Panc1 (cell line): ENCODE results near the gene HPN. TPM values are rescaled to one million over a fixed set of nuclear protein-coding genes. Genes with fewer than 3 reads are reported as not detected.

ENCODE experiments used
- ATAC-seq: fragments of 200-7000 bp; cut with Tn5 transposase; 2 replicates; pipeline ENCODE4 v1.9.1; 2020; ENCODE audit warnings: mild to moderate bottlenecking, moderate library complexity
- BruUV-seq: library from RNA; stranded (reverse); fragments of 400-500 nt; replicated peaks from 2 replicates; lab custom pipeline; 2021; lab: Mats Ljungman, UMichigan
- CTCF ChIA-PET: fragments of 300-600 bp; sonication (Branson Sonifier 250); formaldehyde crosslinking; loops from one replicate; lab custom pipeline; 2022; ENCODE audit warnings: antibody characterized with exemption; lab: Charles Lee
- POLR2A ChIA-PET: fragments of 300-600 bp; sonication (Branson Sonifier 250); formaldehyde crosslinking; loops from one replicate; lab custom pipeline; 2022; ENCODE audit warnings: antibody characterized with exemption; lab: Charles Lee
- DNase-seq: peaks from one replicate; pipeline ENCODE4 v3.0.0-alpha.2; 2010; ENCODE audit warnings: low read depth, low spot score
- H3K27ac ChIP-seq: 2 replicates; pipeline ENCODE4 v1.5.1; 2011; ENCODE audit warnings: mild to moderate bottlenecking, low read length, inconsistent platforms
- H3K27me3 ChIP-seq: fragments of 200-500 bp; sonication (Bioruptor generic); 2 replicates; pipeline ENCODE4 v1.6.0; 2014; ENCODE audit warnings: low read length, inconsistent platforms; ENCODE audit not compliant: control insufficient read depth, insufficient read depth
- H3K36me3 ChIP-seq: fragments of 200-500 bp; sonication (Bioruptor generic); 2 replicates; pipeline ENCODE4 v1.5.1; 2014; ENCODE audit warnings: inconsistent platforms, mild to moderate bottlenecking, low read length, moderate library complexity; ENCODE audit not compliant: control insufficient read depth, insufficient read depth
- H3K4me1 ChIP-seq: 2 replicates; pipeline ENCODE4 v1.5.1; 2011; ENCODE audit warnings: inconsistent platforms, mild to moderate bottlenecking, low read length, moderate library complexity; ENCODE audit not compliant: control insufficient read depth, insufficient read depth
- H3K4me3 ChIP-seq, 2 experiments: 2 replicates each; pipeline ENCODE4 v1.5.1; 2011 to 2012; ENCODE audit warnings: low read depth in 2 of 2, low read length in 2 of 2, mild to moderate bottlenecking in 2 of 2, inconsistent platforms in 1 of 2, moderate library complexity in 1 of 2
- H3K9me3 ChIP-seq: fragments of 200-500 bp; sonication (Bioruptor generic); 2 replicates; pipeline ENCODE4 v1.5.1; 2014; ENCODE audit warnings: low read depth, mild to moderate bottlenecking, inconsistent platforms, low read length, moderate library complexity; ENCODE audit not compliant: control insufficient read depth, insufficient read depth
- CTCF ChIP-seq: fragments of 450-650 bp; IDR thresholded peaks from 2 replicates; pipeline ENCODE4 v1.5.1; 2017; ENCODE audit warnings: mild to moderate bottlenecking
- POLR2AphosphoS5 ChIP-seq: IDR thresholded peaks from 2 replicates; pipeline ENCODE4 v1.6.1; 2012; ENCODE audit warnings: mild to moderate bottlenecking, low read depth, low read length, moderate library complexity
- REST ChIP-seq, 2 experiments: IDR thresholded peaks; 2 replicates each; pipeline ENCODE4 v1.6.1; 2011 to 2012; ENCODE audit warnings: low read depth in 2 of 2, control low read depth in 1 of 2, low read length in 1 of 2, mild to moderate bottlenecking in 1 of 2, moderate library complexity in 1 of 2; ENCODE audit not compliant: insufficient read depth in 1 of 2
- SIN3A ChIP-seq: IDR thresholded peaks from 2 replicates; pipeline ENCODE4 v1.6.1; 2012; ENCODE audit warnings: low read depth, mild to moderate bottlenecking, low read length, moderate library complexity, borderline replicate concordance; ENCODE audit not compliant: insufficient read depth
- TCF7L2 ChIP-seq: IDR thresholded peaks from 2 replicates; pipeline ENCODE4 v1.6.1; 2011; ENCODE audit warnings: mild to moderate bottlenecking, low read depth, low read length, inconsistent platforms
- in situ Hi-C: cut with HindIII; loops from 2 replicates; pipeline ENCODE4 v1.10.0; 2016; ENCODE audit warnings: low sequenced_read_pairs, low pct_unique_long_range_greater_than_20kb
- intact Hi-C: fragments of 100-400 bp; cut with micrococcal nuclease; formaldehyde crosslinking; loops from one replicate; pipeline ENCODE4 v1.10.0; 2022; ENCODE audit not compliant: unreplicated experiment
- total RNA-seq: library from RNA; stranded (reverse); gene quantifications from one replicate; pipeline ENCODE4 v1.2.1, GENCODE V29; 2021; ENCODE audit not compliant: unreplicated experiment

Gene HPN
- total RNA-seq, 1 experiment from 2014 or later, result 0.08 TPM

GRCh38 chr19:35099155-35099896, 57.8 kb downstream of the HPN start:
- POLR2A ChIA-PET, result no interaction called here

GRCh38 chr19:35099897-35100275, 58.4 kb downstream of the HPN start:
- in situ Hi-C loops (no loop called here), intact Hi-C loops (loop anchor here (10.0 kb wide), 1 partner anchor 55 kb away; the partner anchor contains the start of gene HPN)
- Histone ChIP-seq H3K9me3 (no peaks in the 10 kb centered on the region), H3K36me3 (no peaks in the 10 kb centered on the region), H3K4me3 (no peak overlapping the region), H3K4me1 (no peaks in the 10 kb centered on the region), H3K27me3 (no peaks in the 10 kb centered on the region), H3K27ac (no peak overlapping the region)
- ChIA-PET POLR2A (no interaction called here), CTCF (no interaction called here)
- ATAC-seq (no peak), DNase-seq (no peak)
- BruUV-seq, result no TSS peak
- no peak for TF ChIP-seq REST (IDR thresholded peaks at IDR 0.05; ENCODE audit: insufficient read depth in 1 of 2, low read depth in 2 of 2, low read length in 1 of 2)
- no peak for TF ChIP-seq CTCF
- no peak for TF ChIP-seq POLR2AphosphoS5
- TF ChIP-seq TCF7L2, result no peak
- no peak for TF ChIP-seq SIN3A

More at GRCh38 chr19:35099155-35099896, 57.8 kb downstream of the HPN start:
- BruUV-seq, result no TSS peak
- Histone ChIP-seq H3K36me3 (no peaks in the 10 kb centered on the region), H3K9me3 (no peaks in the 10 kb centered on the region), H3K27ac (no peak overlapping the region), H3K27me3 (no peaks in the 10 kb centered on the region), H3K4me3 (no peak overlapping the region), H3K4me1 (no peaks in the 10 kb centered on the region)
- in situ Hi-C loops (no loop called here), intact Hi-C loops (loop anchor here (10.0 kb wide), 1 partner anchor 55 kb away; the partner anchor contains the start of gene HPN)
- CTCF ChIA-PET, result interaction anchor here (0.6 kb wide), 1 partner anchor 126 kb away, joined by 7 read pairs; no protein-coding TSS in a partner anchor
- ATAC-seq, result peak; percentile 48
- no peak for DNase-seq
- TF ChIP-seq CTCF, result no peak
- no peak for TF ChIP-seq POLR2AphosphoS5
- no peak for TF ChIP-seq REST (IDR thresholded peaks at IDR 0.05; ENCODE audit: insufficient read depth in 1 of 2, low read depth in 2 of 2, low read length in 1 of 2)
- no peak for TF ChIP-seq SIN3A
- TF ChIP-seq TCF7L2, result no peak
